H9 (cell line): Measurements from ENCODE around the gene SH3RF3. TPM values are rescaled to one million over a fixed set of nuclear protein-coding genes. Genes with fewer than 3 reads are reported as not detected.

Experiments
- DNase-seq: peaks from one replicate; pipeline ENCODE4 v3.0.0-alpha.2; 2017
- H2AFZ ChIP-seq: one replicate; pipeline ENCODE4 v1.6.1; 2013; ENCODE audit warnings: mild to moderate bottlenecking, low read length, control low read depth, moderate library complexity
- H2AK5ac ChIP-seq: 2 replicates; pipeline ENCODE4 v1.6.1; 2013; ENCODE audit warnings: low read length, control low read depth, mixed read lengths; ENCODE audit not compliant: insufficient read length
- H2BK120ac ChIP-seq: one replicate; pipeline ENCODE4 v1.6.1; 2013; ENCODE audit warnings: low read depth, mild to moderate bottlenecking, low read length, control low read depth, inconsistent platforms; ENCODE audit not compliant: poor library complexity, severe bottlenecking
- H2BK12ac ChIP-seq: 2 replicates; pipeline ENCODE4 v1.6.1; 2013; ENCODE audit warnings: low read length, control low read depth, mixed read lengths, low read depth; ENCODE audit not compliant: insufficient read length
- H2BK15ac ChIP-seq: 2 replicates; pipeline ENCODE4 v1.6.1; 2013; ENCODE audit warnings: low read depth, low read length, control low read depth
- H2BK20ac ChIP-seq: one replicate; pipeline ENCODE4 v1.6.1; 2013; ENCODE audit warnings: low read depth, mild to moderate bottlenecking, low read length, control low read depth, inconsistent platforms; ENCODE audit not compliant: poor library complexity, severe bottlenecking
- H2BK5ac ChIP-seq: 2 replicates; pipeline ENCODE4 v1.6.1; 2013; ENCODE audit warnings: low read length, control low read depth, mixed read lengths; ENCODE audit not compliant: insufficient read length
- H3K14ac ChIP-seq: 2 replicates; pipeline ENCODE4 v1.6.1; 2013; ENCODE audit warnings: low read length, control low read depth; ENCODE audit not compliant: insufficient read depth
- H3K18ac ChIP-seq: 2 replicates; pipeline ENCODE4 v1.6.1; 2013; ENCODE audit warnings: low read depth, mild to moderate bottlenecking, mixed read lengths, low read length, control low read depth; ENCODE audit not compliant: insufficient read length
- H3K23ac ChIP-seq: 2 replicates; pipeline ENCODE4 v1.6.1; 2013; ENCODE audit warnings: low read length, control low read depth, mixed read lengths, low read depth; ENCODE audit not compliant: insufficient read length
- H3K23me2 ChIP-seq: 2 replicates; pipeline ENCODE4 v1.6.1; 2013; ENCODE audit warnings: low read depth, mild to moderate bottlenecking, mixed read lengths, low read length, control low read depth; ENCODE audit not compliant: insufficient read length, poor library complexity, severe bottlenecking
- H3K27ac ChIP-seq: 2 replicates; pipeline ENCODE4 v1.5.1; 2013; ENCODE audit warnings: low read length, control low read depth, mixed read lengths, low read depth; ENCODE audit not compliant: insufficient read length
- H3K27me3 ChIP-seq: 2 replicates; pipeline ENCODE4 v1.6.1; 2013; ENCODE audit warnings: low read length, control low read depth, inconsistent platforms; ENCODE audit not compliant: insufficient read depth
- H3K4ac ChIP-seq: 2 replicates; pipeline ENCODE4 v1.6.1; 2013; ENCODE audit warnings: low read depth, mild to moderate bottlenecking, control low read depth, inconsistent platforms, low read length, moderate library complexity
- H3K4me1 ChIP-seq: 2 replicates; pipeline ENCODE4 v1.6.1; 2013; ENCODE audit warnings: low read length, control low read depth, inconsistent platforms; ENCODE audit not compliant: insufficient read depth
- H3K4me2 ChIP-seq: 2 replicates; pipeline ENCODE4 v1.6.1; 2013; ENCODE audit warnings: low read length, control low read depth, mixed read lengths; ENCODE audit not compliant: insufficient read length, insufficient read depth
- H3K56ac ChIP-seq: 2 replicates; pipeline ENCODE4 v1.6.1; 2013; ENCODE audit warnings: low read depth, mild to moderate bottlenecking, mixed read lengths, low read length, control low read depth; ENCODE audit not compliant: insufficient read length
- H3K79me1 ChIP-seq: 2 replicates; pipeline ENCODE4 v1.6.1; 2013; ENCODE audit warnings: low read depth, mild to moderate bottlenecking, moderate library complexity, low read length, control low read depth, inconsistent platforms; ENCODE audit not compliant: insufficient read depth, poor library complexity, severe bottlenecking
- H3K79me2 ChIP-seq: 2 replicates; pipeline ENCODE4 v1.6.1; 2013; ENCODE audit warnings: low read length, control low read depth, inconsistent platforms; ENCODE audit not compliant: insufficient read depth
- H3K9ac ChIP-seq: 2 replicates; pipeline ENCODE4 v1.6.1; 2013; ENCODE audit warnings: low read length, control low read depth, mixed read lengths; ENCODE audit not compliant: insufficient read length; ENCODE audit errors: extremely low read depth
- H3K9me3 ChIP-seq: one replicate; pipeline ENCODE4 v1.6.1; 2013; ENCODE audit warnings: low read depth, low read length, inconsistent platforms; ENCODE audit not compliant: control insufficient read depth
- H3T11ph ChIP-seq: one replicate; pipeline ENCODE4 v1.6.1; 2013; ENCODE audit warnings: mild to moderate bottlenecking, low read length, control low read depth, inconsistent platforms
- H4K20me1 ChIP-seq: one replicate; pipeline ENCODE4 v1.6.1; 2013; ENCODE audit not compliant: control insufficient read depth, insufficient read length, insufficient read depth
- H4K5ac ChIP-seq: 2 replicates; pipeline ENCODE4 v1.6.1; 2013; ENCODE audit warnings: low read depth, mild to moderate bottlenecking, mixed read lengths, low read length, control low read depth; ENCODE audit not compliant: insufficient read length
- H4K8ac ChIP-seq: replicated peaks from 2 replicates; pipeline ENCODE4 v1.6.1; 2013; ENCODE audit warnings: low read length, control low read depth, mixed read lengths, low read depth; ENCODE audit not compliant: insufficient read length
- H4K91ac ChIP-seq: 2 replicates; pipeline ENCODE4 v1.6.1; 2013; ENCODE audit warnings: low read depth, mild to moderate bottlenecking, moderate library complexity, mixed read lengths, low read length, control low read depth; ENCODE audit not compliant: insufficient read length
- H3K27ac Mint-ChIP-seq, 3 experiments: 2 replicates in 2 of 3; 3 replicates in 1 of 3; pipeline ENCODE4 v1.8.0; 2020 to 2021; ENCODE audit warnings: mixed read lengths in 3 of 3, mild to moderate bottlenecking in 1 of 3, moderate library complexity in 1 of 3
- H3K27me3 Mint-ChIP-seq: 2 replicates; pipeline ENCODE4 v1.8.0; 2021; ENCODE audit warnings: low read depth, mild to moderate bottlenecking, moderate library complexity, mixed read lengths
- H3K36me3 Mint-ChIP-seq, 3 experiments: 2 replicates in 2 of 3; 3 replicates in 1 of 3; pipeline ENCODE4 v1.8.0; 2020 to 2021; ENCODE audit warnings: low read depth in 3 of 3, mixed read lengths in 3 of 3; ENCODE audit not compliant: insufficient read depth in 1 of 3
- H3K4me1 Mint-ChIP-seq, 2 experiments: 2 replicates each; pipeline ENCODE4 v1.8.0; 2020; ENCODE audit warnings: mixed read lengths in 2 of 2
- H3K4me3 Mint-ChIP-seq, 2 experiments: 2 replicates in 1 of 2; 3 replicates in 1 of 2; pipeline ENCODE4 v1.8.0; 2020 to 2021; ENCODE audit warnings: mild to moderate bottlenecking in 2 of 2, mixed read lengths in 2 of 2, moderate library complexity in 1 of 2
- H3K9me3 Mint-ChIP-seq, 2 experiments: 2 replicates in 1 of 2; 3 replicates in 1 of 2; pipeline ENCODE4 v1.8.0; 2020; ENCODE audit warnings: mild to moderate bottlenecking in 2 of 2, mixed read lengths in 2 of 2, moderate library complexity in 1 of 2
- WGBS: extraction: QIAGEN DNeasy Blood & Tissue Kit; methylation state at CpG from one replicate; pipeline ENCODE4 v1.1.7; 2013; ENCODE audit warnings: missing lambda C conversion rate, low lambda C conversion rate, mixed read lengths; ENCODE audit not compliant: insufficient read length; ENCODE audit errors: extremely low coverage; 5-methylcytosine and 5-hydroxymethylcytosine counted together
- total RNA-seq: library from RNA; stranded (reverse); gene quantifications from 2 replicates; pipeline ENCODE4 v1.2.1, GENCODE V29; 2021
- TF ChIP-seq, protein P1 (sequence below): fragments of 200-600 bp; sonication (generic); conservative IDR thresholded peaks from 3 replicates; pipeline ENCODE4 v1.8.0; 2021; ENCODE audit warnings: antibody characterized with exemption, mild to moderate bottlenecking

The SH3RF3 gene
- total RNA-seq, 1 experiment from 2014 or later: 0.46 TPM

DNA sequence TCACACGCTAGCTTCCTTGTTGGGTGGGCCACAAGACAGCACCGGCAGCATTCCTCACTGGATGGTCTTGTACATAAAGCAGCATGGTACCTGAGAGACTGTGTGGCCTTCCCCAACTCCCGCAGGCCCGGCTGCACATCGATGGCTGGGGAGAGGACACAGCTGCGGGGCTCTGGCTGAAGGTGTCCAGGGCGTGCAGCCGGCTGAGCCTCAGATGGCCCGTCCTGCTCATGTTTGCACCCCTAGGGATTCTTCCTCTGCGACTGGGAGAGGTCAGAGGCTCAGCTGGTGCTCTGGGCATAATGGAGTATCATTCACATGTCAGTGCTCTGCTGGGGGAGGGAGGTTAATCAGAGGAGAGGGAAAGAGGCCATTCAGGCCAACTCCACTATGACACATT is 276.9 kb downstream of the SH3RF3 start:
- Histone ChIP-seq H3K79me1 (no peaks in the 10 kb centered on the region), H3T11ph (no peak overlapping the region), H3K4me1 (no peaks in the 10 kb centered on the region; the same call in 1 of the 2 replicates), H4K8ac (no peak overlapping the region), H4K91ac (no peak overlapping the region), H2BK12ac (no peak overlapping the region), H2BK5ac (no peak overlapping the region), H3K79me2 (no peaks in the 10 kb centered on the region), H4K5ac (no peak overlapping the region), H2AK5ac (no peak overlapping the region), H3K27me3 (no peaks in the 10 kb centered on the region), H3K23ac (no peak overlapping the region), H3K9ac (no peak overlapping the region), H3K4me2 (no peak overlapping the region), H3K9me3 (no peaks in the 10 kb centered on the region), H3K4ac (no peak overlapping the region), H2BK15ac (no peak overlapping the region), H3K56ac (no peak overlapping the region), H3K18ac (no peak overlapping the region), H2BK120ac (no peak overlapping the region), H3K27ac (no peak overlapping the region), H2AFZ (no peak overlapping the region), H4K20me1 (no peaks in the 10 kb centered on the region), H3K23me2 (no peaks in the 10 kb centered on the region), H3K14ac (no peak overlapping the region), H2BK20ac (no peak overlapping the region)
- TF ChIP-seq, protein P1, sequence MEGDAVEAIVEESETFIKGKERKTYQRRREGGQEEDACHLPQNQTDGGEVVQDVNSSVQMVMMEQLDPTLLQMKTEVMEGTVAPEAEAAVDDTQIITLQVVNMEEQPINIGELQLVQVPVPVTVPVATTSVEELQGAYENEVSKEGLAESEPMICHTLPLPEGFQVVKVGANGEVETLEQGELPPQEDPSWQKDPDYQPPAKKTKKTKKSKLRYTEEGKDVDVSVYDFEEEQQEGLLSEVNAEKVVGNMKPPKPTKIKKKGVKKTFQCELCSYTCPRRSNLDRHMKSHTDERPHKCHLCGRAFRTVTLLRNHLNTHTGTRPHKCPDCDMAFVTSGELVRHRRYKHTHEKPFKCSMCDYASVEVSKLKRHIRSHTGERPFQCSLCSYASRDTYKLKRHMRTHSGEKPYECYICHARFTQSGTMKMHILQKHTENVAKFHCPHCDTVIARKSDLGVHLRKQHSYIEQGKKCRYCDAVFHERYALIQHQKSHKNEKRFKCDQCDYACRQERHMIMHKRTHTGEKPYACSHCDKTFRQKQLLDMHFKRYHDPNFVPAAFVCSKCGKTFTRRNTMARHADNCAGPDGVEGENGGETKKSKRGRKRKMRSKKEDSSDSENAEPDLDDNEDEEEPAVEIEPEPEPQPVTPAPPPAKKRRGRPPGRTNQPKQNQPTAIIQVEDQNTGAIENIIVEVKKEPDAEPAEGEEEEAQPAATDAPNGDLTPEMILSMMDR: no peak
- no CpG with 5 or more reads among the region's 10 CpGs for WGBS
- no peak overlapping the region for H3K4me3 Mint-ChIP-seq
- no peak for DNase-seq
- H3K27me3 Mint-ChIP-seq: peaks cover 5% of the 10 kb centered on the region; the same call in 1 of the 2 replicates
- H3K4me1 Mint-ChIP-seq: peaks cover 17 to 19% of the 10 kb centered on the region in 2 experiments
- no peaks in the 10 kb centered on the region for H3K9me3 Mint-ChIP-seq
- H3K27ac Mint-ChIP-seq: peak overlapping the region in 1 of 3 experiments; percentile 37; a peak in 1 of 7 replicates
- no peaks in the 10 kb centered on the region for H3K36me3 Mint-ChIP-seq
